T-cell (primary cell): ENCODE measurements around the gene SMTNL1. TPM values are rescaled to one million over a fixed set of nuclear protein-coding genes. Genes with fewer than 3 reads are reported as not detected.

Experiments used
- ATAC-seq, 4 experiments: fragments of 200-7000 bp in 3 of 4; fragments of 150-1000 bp in 1 of 4; cut with Tn5 transposase; replicated peaks in 1 of 4; 1 replicate in 3 of 4; 2 replicates in 1 of 4; pipeline ENCODE4 v1.10.0; 2021; ENCODE audit warnings: moderate library complexity in 3 of 4, mild to moderate bottlenecking in 2 of 4, moderate number of reproducible peaks in 1 of 4
- CTCF ChIA-PET, 2 donors: fragments of 300-600 bp; sonication (Branson Sonifier 250); formaldehyde crosslinking; loops; one replicate each; lab custom pipeline; 2022; ENCODE audit warnings: antibody characterized with exemption in 2 of 2; lab: Charles Lee
- POLR2A ChIA-PET, 2 donors: fragments of 300-600 bp; sonication (Branson Sonifier 250); formaldehyde crosslinking; loops; one replicate each; lab custom pipeline; 2022; ENCODE audit warnings: antibody characterized with exemption in 2 of 2; lab: Charles Lee
- DNase-seq, 35 experiments: peaks; one replicate each; pipeline versions ENCODE4 v3.0.0 to v3.0.0-alpha.2; 2013 to 2023
- H3K27ac ChIP-seq: one replicate; pipeline ENCODE4 v1.5.1; 2013; ENCODE audit warnings: low read length
- H3K27me3 ChIP-seq, 2 experiments: replicated peaks in 1 of 2; 1 replicate in 1 of 2; 2 replicates in 1 of 2; pipeline versions ENCODE4 v1.6.1 to v1.7.0; 2013; ENCODE audit warnings: low read length in 1 of 2, mixed read lengths in 1 of 2; ENCODE audit not compliant: control insufficient read depth in 2 of 2, insufficient read depth in 2 of 2; ENCODE audit errors: extremely low read depth in 1 of 2
- H3K36me3 ChIP-seq, 2 donors: 1 replicate in 1 of 2; 2 replicates in 1 of 2; pipeline versions ENCODE4 v1.6.1 to v1.7.0; 2013; ENCODE audit warnings: low read length in 1 of 2; ENCODE audit not compliant: control insufficient read depth in 2 of 2, insufficient read depth in 1 of 2; ENCODE audit errors: extremely low read depth in 1 of 2
- H3K4me1 ChIP-seq, 2 experiments: 1 replicate in 1 of 2; 2 replicates in 1 of 2; pipeline versions ENCODE4 v1.6.1 to v1.7.0; 2013; ENCODE audit warnings: low read length in 2 of 2, mixed read lengths in 1 of 2; ENCODE audit not compliant: insufficient read depth in 2 of 2, control insufficient read depth in 1 of 2; ENCODE audit errors: extremely low read depth in 1 of 2
- H3K4me3 ChIP-seq, 2 donors: 1 replicate in 1 of 2; 2 replicates in 1 of 2; pipeline versions ENCODE4 v1.5.1 to v1.7.0; 2013; ENCODE audit warnings: mild to moderate bottlenecking in 2 of 2, low read length in 1 of 2, moderate library complexity in 1 of 2; ENCODE audit not compliant: control insufficient read depth in 1 of 2; ENCODE audit errors: extremely low read depth in 1 of 2
- H3K9me3 ChIP-seq: 2 replicates; pipeline ENCODE4 v1.7.0; 2013
- H3K27ac Mint-ChIP-seq, 2 donors: one replicate each; pipeline ENCODE4 v1.8.0; 2020 to 2021; ENCODE audit warnings: mild to moderate bottlenecking in 2 of 2, mixed read lengths in 2 of 2
- H3K27me3 Mint-ChIP-seq, 2 donors: one replicate each; pipeline ENCODE4 v1.8.0; 2021 to 2022; ENCODE audit warnings: mixed read lengths in 2 of 2
- H3K36me3 Mint-ChIP-seq: one replicate; pipeline ENCODE4 v1.8.0; 2021; ENCODE audit warnings: mixed read lengths
- H3K4me1 Mint-ChIP-seq, 3 donors: one replicate each; pipeline ENCODE4 v1.8.0; 2020 to 2022; ENCODE audit warnings: mixed read lengths in 3 of 3, mild to moderate bottlenecking in 1 of 3
- H3K4me3 Mint-ChIP-seq, 3 donors: one replicate each; pipeline ENCODE4 v1.8.0; 2020 to 2022; ENCODE audit warnings: mild to moderate bottlenecking in 3 of 3, mixed read lengths in 3 of 3, moderate library complexity in 3 of 3
- H3K9me3 Mint-ChIP-seq, 3 donors: one replicate each; pipeline ENCODE4 v1.8.0; 2020 to 2022; ENCODE audit warnings: mixed read lengths in 3 of 3
- WGBS: methylation state at CpG from one replicate; pipeline ENCODE4 v1.1.5; 2013; ENCODE audit warnings: missing lambda C conversion rate; ENCODE audit not compliant: insufficient coverage; 5-methylcytosine and 5-hydroxymethylcytosine counted together
- total RNA-seq, 35 experiments: library from RNA in 6 of 35; stranded (reverse) in 6 of 35; fragments of 120-200 nt in 1 of 35; gene quantifications; one replicate each; pipeline versions ENCODE4 v1.2.1 to v1.2.4 and lab custom pipeline; 2013 to 2026

SMTNL1 gene
- total RNA-seq, 5 donors from 2014 or later (not counting 1 experiment from before 2014, with no cell fraction given): not detected

DNA sequence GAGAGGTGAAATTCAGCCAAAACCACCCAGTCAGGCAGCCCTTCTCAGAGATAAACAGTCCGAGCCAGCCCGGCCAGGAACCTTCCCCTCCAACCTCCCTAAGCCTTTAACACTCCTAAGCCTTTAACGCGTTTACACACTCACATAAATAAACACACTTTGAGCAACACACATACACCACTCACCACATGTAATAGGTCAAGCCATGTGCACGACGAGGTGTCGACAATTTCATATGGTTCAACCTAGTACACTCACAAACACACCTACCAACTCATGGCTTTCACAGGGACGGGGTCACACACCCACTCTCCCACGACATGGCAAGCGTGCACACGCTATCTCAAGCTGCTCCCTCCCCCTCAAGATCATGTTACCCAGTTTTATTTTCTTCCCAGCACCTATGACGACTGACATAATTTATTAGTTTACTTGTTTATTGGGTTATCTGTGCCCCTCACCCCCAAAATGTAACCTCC, 37.4 kb upstream of the SMTNL1 start:
- H3K4me1 Mint-ChIP-seq: peaks cover 0 to 2% (median 0%) of the 10 kb centered on the region in 3 donors
- POLR2A ChIA-PET: no interaction called here
- CTCF ChIA-PET: no interaction called here

DNA sequence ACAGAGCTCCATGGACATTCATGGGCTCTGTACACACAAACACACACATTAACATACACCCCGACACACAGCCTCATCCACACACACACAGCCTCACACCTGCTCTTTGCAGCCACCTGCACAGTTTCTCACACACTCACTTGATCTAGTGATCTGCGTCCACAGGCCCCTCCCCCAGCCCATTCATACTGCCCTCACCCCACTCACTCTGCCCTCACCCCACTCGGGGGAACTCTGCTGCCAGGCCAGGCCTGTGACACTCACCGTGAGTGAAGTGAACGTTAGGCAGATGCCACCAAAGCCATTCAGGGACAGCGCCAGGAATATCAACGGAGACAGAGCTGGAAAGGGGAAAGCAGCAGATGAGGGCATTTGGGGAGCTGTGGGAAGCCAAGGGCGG, 36.9 kb upstream of the SMTNL1 start:
- peaks cover 3 to 27% of the 10 kb centered on the region in 2 donors for H3K36me3 ChIP-seq
- Mint-ChIP-seq H3K27me3 (no peaks in the 10 kb centered on the region), H3K4me3 (no peak overlapping the region), H3K36me3 (peaks cover 19% of the 10 kb centered on the region), H3K9me3 (no peaks in the 10 kb centered on the region), H3K27ac (no peak overlapping the region), H3K4me1 (peaks cover 0 to 2% (median 0%) of the 10 kb centered on the region in 3 donors)
- H3K4me1 ChIP-seq: no peaks in the 10 kb centered on the region
- H3K27me3 ChIP-seq: no peaks in the 10 kb centered on the region
- CTCF ChIA-PET: no interaction called here
- H3K27ac ChIP-seq: no peak overlapping the region
- no peaks in the 10 kb centered on the region for H3K9me3 ChIP-seq
- POLR2A ChIA-PET: no interaction called here
- no peak overlapping the region for H3K4me3 ChIP-seq
- 82% methylated on average over 4 of the region's 8 CpGs for WGBS
- ATAC-seq: no peak
- DNase-seq: no peak

More for the DNA sequence above, 37.4 kb upstream of the SMTNL1 start:
- WGBS: 98% methylated on average over 7 of the region's 12 CpGs
- Histone ChIP-seq H3K4me3 (no peak overlapping the region), H3K4me1 (no peaks in the 10 kb centered on the region), H3K9me3 (no peaks in the 10 kb centered on the region), H3K27ac (no peak overlapping the region), H3K36me3 (peaks cover 3 to 27% of the 10 kb centered on the region in 2 donors), H3K27me3 (no peaks in the 10 kb centered on the region)
- Mint-ChIP-seq H3K4me3 (no peak overlapping the region), H3K36me3 (peaks cover 19% of the 10 kb centered on the region), H3K9me3 (no peaks in the 10 kb centered on the region), H3K27ac (no peak overlapping the region), H3K27me3 (no peaks in the 10 kb centered on the region)
- no peak for ATAC-seq
- DNase-seq: no peak

DNA sequence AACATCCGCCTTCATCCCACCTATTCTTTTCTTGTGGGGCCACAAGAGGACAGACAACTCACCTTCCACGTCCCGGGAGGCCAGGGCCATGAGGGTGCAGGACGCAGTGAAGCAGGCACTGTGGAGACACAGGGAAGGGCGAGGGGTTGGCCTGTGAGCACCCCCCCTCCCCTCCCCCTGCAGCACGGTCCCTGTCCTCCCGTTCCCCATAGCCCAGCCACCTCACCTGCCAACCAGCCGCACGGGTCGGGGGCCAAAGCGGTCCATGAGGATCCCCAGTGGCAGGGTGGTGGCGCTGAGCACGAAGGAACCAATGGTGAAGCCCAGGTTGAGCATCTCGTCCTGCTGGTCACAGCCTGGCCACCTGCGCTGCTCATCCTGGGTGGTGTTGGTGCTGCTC, 36.5 kb upstream of the SMTNL1 start:
- Histone ChIP-seq H3K36me3 (peaks cover 3 to 27% of the 10 kb centered on the region in 2 donors), H3K27me3 (no peaks in the 10 kb centered on the region), H3K9me3 (no peaks in the 10 kb centered on the region), H3K4me1 (no peaks in the 10 kb centered on the region), H3K4me3 (no peak overlapping the region), H3K27ac (no peak overlapping the region)
- H3K36me3 Mint-ChIP-seq: peaks cover 19% of the 10 kb centered on the region
- no peak overlapping the region for H3K27ac Mint-ChIP-seq
- H3K4me1 Mint-ChIP-seq: peaks cover 0 to 2% (median 0%) of the 10 kb centered on the region in 3 donors
- H3K4me3 Mint-ChIP-seq: no peak overlapping the region
- WGBS: 94% methylated on average over 13 of the region's 15 CpGs
- H3K27me3 Mint-ChIP-seq: no peaks in the 10 kb centered on the region
- ChIA-PET POLR2A (no interaction called here), CTCF (interaction anchor here in 1 of 2 donors (1.9 kb wide), 1 partner anchor 10 kb away, joined by 5 read pairs; no protein-coding TSS in a partner anchor)
- ATAC-seq: no peak
- no peaks in the 10 kb centered on the region for H3K9me3 Mint-ChIP-seq
- no peak for DNase-seq

DNA sequence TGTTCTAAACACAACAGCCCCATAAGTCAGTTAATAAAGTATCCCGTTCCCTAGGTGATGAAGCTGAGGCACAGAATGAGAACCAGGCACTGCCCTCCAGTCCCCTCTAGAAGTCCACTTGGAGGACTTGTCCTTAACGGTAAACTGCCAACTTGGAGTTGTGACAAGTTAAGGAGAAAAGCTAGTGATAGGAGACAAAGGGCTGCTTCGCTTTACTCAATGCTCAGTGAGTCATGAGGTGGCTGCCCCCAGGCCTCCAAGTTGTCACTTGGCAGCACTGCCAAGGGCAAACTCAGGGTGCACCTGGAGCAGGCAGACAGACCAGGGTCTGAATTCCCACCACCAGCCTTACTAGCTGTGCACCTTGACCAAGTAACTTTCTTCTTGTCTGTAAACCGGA, 35.4 kb upstream of the SMTNL1 start:
- CTCF ChIA-PET: interaction anchor here (0.6 to 1.9 kb wide), 7 partner anchors 9 to 45 kb away, joined by 3 to 11 read pairs (median 5); no protein-coding TSS in a partner anchor
- WGBS: 100% methylated on average over 3 of the region's 4 CpGs

DNA sequence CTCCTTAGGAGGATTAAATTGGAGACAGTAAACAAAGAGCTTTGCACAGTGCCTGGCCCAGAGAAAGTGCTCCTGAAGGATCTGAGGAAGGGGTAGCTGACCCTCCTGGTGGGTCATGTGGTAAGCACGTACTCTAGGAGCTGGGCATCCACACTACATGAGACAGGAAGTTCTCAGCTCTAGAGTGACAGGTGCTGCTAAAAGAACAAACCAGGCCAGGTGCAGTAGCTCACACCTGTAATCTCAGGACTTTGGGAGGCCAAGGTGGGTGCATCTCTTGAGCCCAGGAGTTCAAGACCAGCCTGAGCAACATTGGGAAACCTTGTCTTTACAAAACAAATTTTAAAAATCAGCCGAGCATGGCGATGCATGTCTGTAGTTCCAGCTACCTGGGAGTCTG, 35.0 kb upstream of the SMTNL1 start:
- peaks cover 0 to 2% (median 0%) of the 10 kb centered on the region in 3 donors for H3K4me1 Mint-ChIP-seq
- DNase-seq (no peak), ATAC-seq (no peak)
- no peaks in the 10 kb centered on the region for H3K27me3 Mint-ChIP-seq
- WGBS: 100% methylated on average over 1 of the region's 3 CpGs
- Histone ChIP-seq H3K9me3 (no peaks in the 10 kb centered on the region), H3K27me3 (no peaks in the 10 kb centered on the region), H3K36me3 (peaks cover 0 to 25% of the 10 kb centered on the region in 2 donors), H3K4me3 (no peak overlapping the region), H3K4me1 (no peaks in the 10 kb centered on the region), H3K27ac (no peak overlapping the region)
- peaks cover 18% of the 10 kb centered on the region for H3K36me3 Mint-ChIP-seq
- no peak overlapping the region for H3K4me3 Mint-ChIP-seq
- no peak overlapping the region for H3K27ac Mint-ChIP-seq
- CTCF ChIA-PET: interaction anchor here (0.6 to 1.9 kb wide), 8 partner anchors 9 to 263 kb away, joined by 3 to 11 read pairs (median 6); no protein-coding TSS in a partner anchor
- no peaks in the 10 kb centered on the region for H3K9me3 Mint-ChIP-seq
- POLR2A ChIA-PET: no interaction called here

More for the DNA sequence above, 35.4 kb upstream of the SMTNL1 start:
- H3K4me1 ChIP-seq: no peaks in the 10 kb centered on the region
- H3K27ac ChIP-seq: no peak overlapping the region
- no peaks in the 10 kb centered on the region for H3K27me3 ChIP-seq
- DNase-seq (no peak), ATAC-seq (no peak)
- Mint-ChIP-seq H3K4me3 (no peak overlapping the region), H3K27ac (no peak overlapping the region), H3K4me1 (peaks cover 0 to 2% (median 0%) of the 10 kb centered on the region in 3 donors), H3K27me3 (no peaks in the 10 kb centered on the region), H3K9me3 (no peaks in the 10 kb centered on the region), H3K36me3 (peaks cover 19% of the 10 kb centered on the region)
- H3K36me3 ChIP-seq: peaks cover 0 to 27% of the 10 kb centered on the region in 2 donors
- H3K4me3 ChIP-seq: no peak overlapping the region
- POLR2A ChIA-PET: no interaction called here
- H3K9me3 ChIP-seq: no peaks in the 10 kb centered on the region

DNA sequence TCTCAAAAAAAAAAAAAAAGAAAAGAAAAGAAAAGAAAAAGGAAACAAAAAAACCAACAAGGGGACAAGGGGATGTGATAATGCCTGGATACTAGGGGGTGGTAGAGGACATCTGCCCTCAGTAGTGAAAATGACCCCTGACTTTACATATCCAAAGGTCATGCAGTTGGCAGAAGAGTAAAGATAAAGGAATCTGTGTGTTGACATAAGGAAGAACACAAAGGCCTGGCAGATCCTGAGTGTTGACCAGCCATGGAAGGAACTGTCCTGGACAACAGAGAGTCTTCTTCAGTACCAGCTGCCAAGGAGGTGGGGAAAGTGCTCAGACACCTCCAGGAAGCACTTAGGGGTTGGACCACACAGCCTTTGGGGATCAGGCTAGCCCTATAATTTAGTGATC, 34.5 kb upstream of the SMTNL1 start:
- H3K4me3 ChIP-seq: no peak overlapping the region
- H3K27me3 Mint-ChIP-seq: no peaks in the 10 kb centered on the region
- H3K4me1 Mint-ChIP-seq: peaks cover 0 to 2% (median 0%) of the 10 kb centered on the region in 3 donors
- DNase-seq (no peak), ATAC-seq (no peak)
- H3K9me3 Mint-ChIP-seq: no peaks in the 10 kb centered on the region
- ChIA-PET POLR2A (interaction anchor here in 1 of 2 donors (0.7 kb wide), 1 partner anchor 19 kb away, joined by 3 read pairs; no protein-coding TSS in a partner anchor), CTCF (interaction anchor here (0.6 to 1.9 kb wide), 6 partner anchors 10 to 262 kb away, joined by 5 to 11 read pairs (median 8); no protein-coding TSS in a partner anchor)
- no peaks in the 10 kb centered on the region for H3K9me3 ChIP-seq
- H3K27me3 ChIP-seq: no peaks in the 10 kb centered on the region
- no peak overlapping the region for H3K4me3 Mint-ChIP-seq
- no peaks in the 10 kb centered on the region for H3K4me1 ChIP-seq
- no peak overlapping the region for H3K27ac ChIP-seq
- H3K36me3 ChIP-seq: peaks cover 0 to 21% of the 10 kb centered on the region in 2 donors
- peaks cover 19% of the 10 kb centered on the region for H3K36me3 Mint-ChIP-seq
- H3K27ac Mint-ChIP-seq: no peak overlapping the region
